ENCODE data around the gene DTWD2. TPM values are rescaled to one million over a fixed set of nuclear protein-coding genes. Genes with fewer than 3 reads are reported as not detected.
"Not testable (repeated sequence)": the region's sequence is repeated elsewhere in the genome, so short reads cannot be mapped to it uniquely, and the experiment has no call there.

Gene DTWD2
- polyA plus RNA-seq, 1 experiment = 1.8 TPM

- Histone ChIP-seq H3K27me3 (ENCODE audit: control insufficient read depth, insufficient read depth, low read length) (no peaks in the 10 kb centered on the region), H3K4me3 (ENCODE audit: low read depth, low read length) (peak overlapping the region; percentile 55), H3K36me3 (ENCODE audit: control insufficient read depth, insufficient read depth, low read length) (no peaks in the 10 kb centered on the region)
- ChIA-PET CTCF (interaction anchor here (0.6 to 6.6 kb wide), 24 partner anchors 10 to 571 kb away, joined by 3 to 74 read pairs (median 5); partner anchors contain the start of genes DMXL1 and HSD17B4), POLR2A (interaction anchor here (1.1 kb wide), 1 partner anchor 423 kb away, joined by 3 read pairs; no protein-coding TSS in a partner anchor)
- no peak for DNase-seq (ENCODE audit: low read depth)
- no peak for TF ChIP-seq CTCF (IDR thresholded peaks at IDR 0.05; ENCODE audit: insufficient read depth, low read depth, low read length)
Observed at GRCh38 chr5:118988866-118989180, 476 bp upstream of the DTWD2 start.

GRCh38 chr5:118984602-118985001 is 3.7 kb downstream of the DTWD2 start:
- no peak overlapping the region for H3K4me3 ChIP-seq (ENCODE audit: low read depth, low read length)
- CTCF ChIA-PET = interaction anchor here (0.6 to 6.6 kb wide), 3 partner anchors 427 to 458 kb away, joined by 3 to 74 read pairs (median 3); no protein-coding TSS in a partner anchor
- POLR2A ChIA-PET = no interaction called here
- H3K36me3 ChIP-seq (ENCODE audit: control insufficient read depth, insufficient read depth, low read length) = no peaks in the 10 kb centered on the region
- H3K27me3 ChIP-seq (ENCODE audit: control insufficient read depth, insufficient read depth, low read length) = no peaks in the 10 kb centered on the region
- no peak for TF ChIP-seq CTCF (IDR thresholded peaks at IDR 0.05; ENCODE audit: insufficient read depth, low read depth, low read length)
- peak; percentile 63 for DNase-seq (ENCODE audit: low read depth)

- H3K4me3 ChIP-seq (ENCODE audit: low read depth, low read length) = no peak overlapping the region
- no peaks in the 10 kb centered on the region for H3K27me3 ChIP-seq (ENCODE audit: control insufficient read depth, insufficient read depth, low read length)
- POLR2A ChIA-PET = no interaction called here
- DNase-seq (ENCODE audit: low read depth) = no peak
- CTCF ChIA-PET = no interaction called here
- TF ChIP-seq CTCF (IDR thresholded peaks at IDR 0.05; ENCODE audit: insufficient read depth, low read depth, low read length) = no peak
- no peaks in the 10 kb centered on the region for H3K36me3 ChIP-seq (ENCODE audit: control insufficient read depth, insufficient read depth, low read length)
Observed at GRCh38 chr5:118981783-118982182, 6.6 kb downstream of the DTWD2 start.

GRCh38 chr5:118980438-118980837 is 7.9 kb downstream of the DTWD2 start:
- DNase-seq (ENCODE audit: low read depth) = no peak
- CTCF ChIA-PET = no interaction called here
- no peak overlapping the region for H3K4me3 ChIP-seq (ENCODE audit: low read depth, low read length)
- POLR2A ChIA-PET = no interaction called here
- no peaks in the 10 kb centered on the region for H3K27me3 ChIP-seq (ENCODE audit: control insufficient read depth, insufficient read depth, low read length)
- TF ChIP-seq CTCF (IDR thresholded peaks at IDR 0.05; ENCODE audit: insufficient read depth, low read depth, low read length) = no peak
- no peaks in the 10 kb centered on the region for H3K36me3 ChIP-seq (ENCODE audit: control insufficient read depth, insufficient read depth, low read length)

GRCh38 chr5:118980017-118980416 is 8.3 kb downstream of the DTWD2 start:
- Histone ChIP-seq H3K36me3 (ENCODE audit: control insufficient read depth, insufficient read depth, low read length) (no peaks in the 10 kb centered on the region), H3K4me3 (ENCODE audit: low read depth, low read length) (no peak overlapping the region), H3K27me3 (ENCODE audit: control insufficient read depth, insufficient read depth, low read length) (no peaks in the 10 kb centered on the region)
- TF ChIP-seq CTCF (IDR thresholded peaks at IDR 0.05; ENCODE audit: insufficient read depth, low read depth, low read length) = no peak
- DNase-seq (ENCODE audit: low read depth) = no peak
- ChIA-PET CTCF (interaction anchor here (2.3 kb wide), 1 partner anchor 8 kb away, joined by 6 read pairs; the partner anchor contains the start of gene DTWD2), POLR2A (no interaction called here)

GRCh38 chr5:118973779-118974445 is 14.4 kb downstream of the DTWD2 start:
- H3K27me3 ChIP-seq (ENCODE audit: control insufficient read depth, insufficient read depth, low read length); DNase-seq (ENCODE audit: low read depth); H3K4me3 ChIP-seq (ENCODE audit: low read depth, low read length); CTCF ChIA-PET; H3K36me3 ChIP-seq (ENCODE audit: control insufficient read depth, insufficient read depth, low read length); POLR2A ChIA-PET: not testable (repeated sequence)
